Measurements from ENCODE around the gene CNTN6. TPM values are rescaled to one million over a fixed set of nuclear protein-coding genes. Genes with fewer than 3 reads are reported as not detected.

CNTN6 gene
- total RNA-seq, 1 experiment from 2014 or later: not detected

DNA sequence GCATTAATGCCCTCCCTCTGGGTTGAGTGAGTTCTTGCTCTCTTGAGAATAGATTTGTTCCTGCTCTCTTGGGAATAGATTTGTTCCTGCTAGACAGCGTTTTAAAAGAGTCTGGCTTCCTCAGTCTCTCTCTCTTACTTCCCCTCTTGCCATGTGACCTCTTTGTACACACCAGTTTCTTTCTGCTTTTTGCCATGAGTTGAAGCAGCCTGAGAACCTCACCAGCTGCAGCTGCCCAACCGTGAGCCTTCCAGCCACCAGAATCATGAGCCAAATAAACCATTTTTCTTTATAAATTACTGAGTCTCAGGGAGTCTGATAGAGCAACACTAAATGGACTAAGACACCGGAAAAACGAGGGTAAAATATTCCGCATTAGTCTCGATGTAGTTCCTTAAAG, 253.6 kb downstream of the CNTN6 start (continued):
- TF ChIP-seq, protein P1, sequence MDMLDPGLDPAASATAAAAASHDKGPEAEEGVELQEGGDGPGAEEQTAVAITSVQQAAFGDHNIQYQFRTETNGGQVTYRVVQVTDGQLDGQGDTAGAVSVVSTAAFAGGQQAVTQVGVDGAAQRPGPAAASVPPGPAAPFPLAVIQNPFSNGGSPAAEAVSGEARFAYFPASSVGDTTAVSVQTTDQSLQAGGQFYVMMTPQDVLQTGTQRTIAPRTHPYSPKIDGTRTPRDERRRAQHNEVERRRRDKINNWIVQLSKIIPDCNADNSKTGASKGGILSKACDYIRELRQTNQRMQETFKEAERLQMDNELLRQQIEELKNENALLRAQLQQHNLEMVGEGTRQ (CRISPR knock-in tag; IDR thresholded peaks at IDR 0.05): no peak
- TF ChIP-seq ZNF263 (CRISPR knock-in tag; IDR thresholded peaks at IDR 0.05; ENCODE audit: low read depth) (no peak), SMAD3 (CRISPR knock-in tag; IDR thresholded peaks at IDR 0.05; ENCODE audit: borderline replicate concordance) (no peak), NR1H2 (CRISPR knock-in tag; IDR thresholded peaks at IDR 0.05) (no peak), HMGA2 (CRISPR knock-in tag; IDR thresholded peaks at IDR 0.05) (no peak), RORB (CRISPR knock-in tag; IDR thresholded peaks at IDR 0.05) (no peak), GABPB1 (CRISPR knock-in tag; IDR thresholded peaks at IDR 0.05) (no peak)
- TF ChIP-seq, protein P2, sequence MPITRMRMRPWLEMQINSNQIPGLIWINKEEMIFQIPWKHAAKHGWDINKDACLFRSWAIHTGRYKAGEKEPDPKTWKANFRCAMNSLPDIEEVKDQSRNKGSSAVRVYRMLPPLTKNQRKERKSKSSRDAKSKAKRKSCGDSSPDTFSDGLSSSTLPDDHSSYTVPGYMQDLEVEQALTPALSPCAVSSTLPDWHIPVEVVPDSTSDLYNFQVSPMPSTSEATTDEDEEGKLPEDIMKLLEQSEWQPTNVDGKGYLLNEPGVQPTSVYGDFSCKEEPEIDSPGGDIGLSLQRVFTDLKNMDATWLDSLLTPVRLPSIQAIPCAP (CRISPR knock-in tag; IDR thresholded peaks at IDR 0.05): no peak

DNA sequence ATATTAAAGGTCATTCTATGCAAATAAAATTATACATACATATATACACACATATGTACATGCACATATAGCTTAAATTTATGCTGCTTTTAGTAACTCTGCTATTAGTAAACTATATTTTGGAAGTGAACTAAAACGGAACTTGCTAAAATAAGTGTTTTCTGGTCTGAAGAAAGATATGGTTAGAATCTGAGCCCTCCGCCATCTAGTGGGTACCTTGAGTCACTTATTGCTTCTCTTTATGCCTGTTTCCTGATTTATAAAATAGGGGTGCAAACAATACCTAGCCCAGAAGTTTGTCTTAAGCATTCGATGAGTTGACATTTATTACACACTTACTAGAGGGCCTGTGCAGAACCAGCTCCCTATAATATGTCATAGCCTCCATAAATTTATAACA, 255.7 kb downstream of the CNTN6 start:
- Mint-ChIP-seq H3K36me3 (peaks cover 53% of the 10 kb centered on the region), H3K9me3 (peaks cover 74% of the 10 kb centered on the region), H3K4me3 (no peak overlapping the region), H3K27me3 (ENCODE audit: low read depth) (peaks cover 7% of the 10 kb centered on the region), H3K4me1 (no peaks in the 10 kb centered on the region), H3K27ac (no peak overlapping the region)
- ChIA-PET POLR2A (no interaction called here), CTCF (no interaction called here)
- no peak for DNase-seq (ENCODE audit: low spot score)
- ATAC-seq: no peak
- TF ChIP-seq, protein P3, sequence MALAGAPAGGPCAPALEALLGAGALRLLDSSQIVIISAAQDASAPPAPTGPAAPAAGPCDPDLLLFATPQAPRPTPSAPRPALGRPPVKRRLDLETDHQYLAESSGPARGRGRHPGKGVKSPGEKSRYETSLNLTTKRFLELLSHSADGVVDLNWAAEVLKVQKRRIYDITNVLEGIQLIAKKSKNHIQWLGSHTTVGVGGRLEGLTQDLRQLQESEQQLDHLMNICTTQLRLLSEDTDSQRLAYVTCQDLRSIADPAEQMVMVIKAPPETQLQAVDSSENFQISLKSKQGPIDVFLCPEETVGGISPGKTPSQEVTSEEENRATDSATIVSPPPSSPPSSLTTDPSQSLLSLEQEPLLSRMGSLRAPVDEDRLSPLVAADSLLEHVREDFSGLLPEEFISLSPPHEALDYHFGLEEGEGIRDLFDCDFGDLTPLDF (CRISPR knock-in tag; IDR thresholded peaks at IDR 0.05): no peak
- TF ChIP-seq, protein P1 (CRISPR knock-in tag; IDR thresholded peaks at IDR 0.05): no peak
- TF ChIP-seq, protein P4, sequence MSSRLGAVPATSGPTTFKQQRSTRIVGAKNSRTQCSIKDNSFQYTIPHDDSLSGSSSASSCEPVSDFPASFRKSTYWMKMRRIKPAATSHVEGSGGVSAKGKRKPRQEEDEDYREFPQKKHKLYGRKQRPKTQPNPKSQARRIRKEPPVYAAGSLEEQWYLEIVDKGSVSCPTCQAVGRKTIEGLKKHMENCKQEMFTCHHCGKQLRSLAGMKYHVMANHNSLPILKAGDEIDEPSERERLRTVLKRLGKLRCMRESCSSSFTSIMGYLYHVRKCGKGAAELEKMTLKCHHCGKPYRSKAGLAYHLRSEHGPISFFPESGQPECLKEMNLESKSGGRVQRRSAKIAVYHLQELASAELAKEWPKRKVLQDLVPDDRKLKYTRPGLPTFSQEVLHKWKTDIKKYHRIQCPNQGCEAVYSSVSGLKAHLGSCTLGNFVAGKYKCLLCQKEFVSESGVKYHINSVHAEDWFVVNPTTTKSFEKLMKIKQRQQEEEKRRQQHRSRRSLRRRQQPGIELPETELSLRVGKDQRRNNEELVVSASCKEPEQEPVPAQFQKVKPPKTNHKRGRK (CRISPR knock-in tag; IDR thresholded peaks at IDR 0.05; ENCODE audit: borderline replicate concordance): no peak
- TF ChIP-seq SMAD3 (CRISPR knock-in tag; IDR thresholded peaks at IDR 0.05; ENCODE audit: borderline replicate concordance) (no peak), RELA (CRISPR knock-in tag; IDR thresholded peaks at IDR 0.05; ENCODE audit: borderline replicate concordance) (no peak), EMX1 (CRISPR knock-in tag; IDR thresholded peaks at IDR 0.05) (no peak), CREM (CRISPR knock-in tag; IDR thresholded peaks at IDR 0.05) (no peak), CBFB (CRISPR knock-in tag; IDR thresholded peaks at IDR 0.05; ENCODE audit: low read depth) (no peak), NFATC4 (CRISPR knock-in tag; IDR thresholded peaks at IDR 0.05) (no peak)
- TF ChIP-seq, protein P5, sequence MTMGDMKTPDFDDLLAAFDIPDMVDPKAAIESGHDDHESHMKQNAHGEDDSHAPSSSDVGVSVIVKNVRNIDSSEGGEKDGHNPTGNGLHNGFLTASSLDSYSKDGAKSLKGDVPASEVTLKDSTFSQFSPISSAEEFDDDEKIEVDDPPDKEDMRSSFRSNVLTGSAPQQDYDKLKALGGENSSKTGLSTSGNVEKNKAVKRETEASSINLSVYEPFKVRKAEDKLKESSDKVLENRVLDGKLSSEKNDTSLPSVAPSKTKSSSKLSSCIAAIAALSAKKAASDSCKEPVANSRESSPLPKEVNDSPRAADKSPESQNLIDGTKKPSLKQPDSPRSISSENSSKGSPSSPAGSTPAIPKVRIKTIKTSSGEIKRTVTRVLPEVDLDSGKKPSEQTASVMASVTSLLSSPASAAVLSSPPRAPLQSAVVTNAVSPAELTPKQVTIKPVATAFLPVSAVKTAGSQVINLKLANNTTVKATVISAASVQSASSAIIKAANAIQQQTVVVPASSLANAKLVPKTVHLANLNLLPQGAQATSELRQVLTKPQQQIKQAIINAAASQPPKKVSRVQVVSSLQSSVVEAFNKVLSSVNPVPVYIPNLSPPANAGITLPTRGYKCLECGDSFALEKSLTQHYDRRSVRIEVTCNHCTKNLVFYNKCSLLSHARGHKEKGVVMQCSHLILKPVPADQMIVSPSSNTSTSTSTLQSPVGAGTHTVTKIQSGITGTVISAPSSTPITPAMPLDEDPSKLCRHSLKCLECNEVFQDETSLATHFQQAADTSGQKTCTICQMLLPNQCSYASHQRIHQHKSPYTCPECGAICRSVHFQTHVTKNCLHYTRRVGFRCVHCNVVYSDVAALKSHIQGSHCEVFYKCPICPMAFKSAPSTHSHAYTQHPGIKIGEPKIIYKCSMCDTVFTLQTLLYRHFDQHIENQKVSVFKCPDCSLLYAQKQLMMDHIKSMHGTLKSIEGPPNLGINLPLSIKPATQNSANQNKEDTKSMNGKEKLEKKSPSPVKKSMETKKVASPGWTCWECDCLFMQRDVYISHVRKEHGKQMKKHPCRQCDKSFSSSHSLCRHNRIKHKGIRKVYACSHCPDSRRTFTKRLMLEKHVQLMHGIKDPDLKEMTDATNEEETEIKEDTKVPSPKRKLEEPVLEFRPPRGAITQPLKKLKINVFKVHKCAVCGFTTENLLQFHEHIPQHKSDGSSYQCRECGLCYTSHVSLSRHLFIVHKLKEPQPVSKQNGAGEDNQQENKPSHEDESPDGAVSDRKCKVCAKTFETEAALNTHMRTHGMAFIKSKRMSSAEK (CRISPR knock-in tag; IDR thresholded peaks at IDR 0.05; ENCODE audit: borderline replicate concordance): no peak
- TF ChIP-seq, protein P6, sequence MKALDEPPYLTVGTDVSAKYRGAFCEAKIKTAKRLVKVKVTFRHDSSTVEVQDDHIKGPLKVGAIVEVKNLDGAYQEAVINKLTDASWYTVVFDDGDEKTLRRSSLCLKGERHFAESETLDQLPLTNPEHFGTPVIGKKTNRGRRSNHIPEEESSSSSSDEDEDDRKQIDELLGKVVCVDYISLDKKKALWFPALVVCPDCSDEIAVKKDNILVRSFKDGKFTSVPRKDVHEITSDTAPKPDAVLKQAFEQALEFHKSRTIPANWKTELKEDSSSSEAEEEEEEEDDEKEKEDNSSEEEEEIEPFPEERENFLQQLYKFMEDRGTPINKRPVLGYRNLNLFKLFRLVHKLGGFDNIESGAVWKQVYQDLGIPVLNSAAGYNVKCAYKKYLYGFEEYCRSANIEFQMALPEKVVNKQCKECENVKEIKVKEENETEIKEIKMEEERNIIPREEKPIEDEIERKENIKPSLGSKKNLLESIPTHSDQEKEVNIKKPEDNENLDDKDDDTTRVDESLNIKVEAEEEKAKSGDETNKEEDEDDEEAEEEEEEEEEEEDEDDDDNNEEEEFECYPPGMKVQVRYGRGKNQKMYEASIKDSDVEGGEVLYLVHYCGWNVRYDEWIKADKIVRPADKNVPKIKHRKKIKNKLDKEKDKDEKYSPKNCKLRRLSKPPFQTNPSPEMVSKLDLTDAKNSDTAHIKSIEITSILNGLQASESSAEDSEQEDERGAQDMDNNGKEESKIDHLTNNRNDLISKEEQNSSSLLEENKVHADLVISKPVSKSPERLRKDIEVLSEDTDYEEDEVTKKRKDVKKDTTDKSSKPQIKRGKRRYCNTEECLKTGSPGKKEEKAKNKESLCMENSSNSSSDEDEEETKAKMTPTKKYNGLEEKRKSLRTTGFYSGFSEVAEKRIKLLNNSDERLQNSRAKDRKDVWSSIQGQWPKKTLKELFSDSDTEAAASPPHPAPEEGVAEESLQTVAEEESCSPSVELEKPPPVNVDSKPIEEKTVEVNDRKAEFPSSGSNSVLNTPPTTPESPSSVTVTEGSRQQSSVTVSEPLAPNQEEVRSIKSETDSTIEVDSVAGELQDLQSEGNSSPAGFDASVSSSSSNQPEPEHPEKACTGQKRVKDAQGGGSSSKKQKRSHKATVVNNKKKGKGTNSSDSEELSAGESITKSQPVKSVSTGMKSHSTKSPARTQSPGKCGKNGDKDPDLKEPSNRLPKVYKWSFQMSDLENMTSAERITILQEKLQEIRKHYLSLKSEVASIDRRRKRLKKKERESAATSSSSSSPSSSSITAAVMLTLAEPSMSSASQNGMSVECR (CRISPR knock-in tag; IDR thresholded peaks at IDR 0.05; ENCODE audit: borderline replicate concordance): no peak
- TF ChIP-seq, protein P7, sequence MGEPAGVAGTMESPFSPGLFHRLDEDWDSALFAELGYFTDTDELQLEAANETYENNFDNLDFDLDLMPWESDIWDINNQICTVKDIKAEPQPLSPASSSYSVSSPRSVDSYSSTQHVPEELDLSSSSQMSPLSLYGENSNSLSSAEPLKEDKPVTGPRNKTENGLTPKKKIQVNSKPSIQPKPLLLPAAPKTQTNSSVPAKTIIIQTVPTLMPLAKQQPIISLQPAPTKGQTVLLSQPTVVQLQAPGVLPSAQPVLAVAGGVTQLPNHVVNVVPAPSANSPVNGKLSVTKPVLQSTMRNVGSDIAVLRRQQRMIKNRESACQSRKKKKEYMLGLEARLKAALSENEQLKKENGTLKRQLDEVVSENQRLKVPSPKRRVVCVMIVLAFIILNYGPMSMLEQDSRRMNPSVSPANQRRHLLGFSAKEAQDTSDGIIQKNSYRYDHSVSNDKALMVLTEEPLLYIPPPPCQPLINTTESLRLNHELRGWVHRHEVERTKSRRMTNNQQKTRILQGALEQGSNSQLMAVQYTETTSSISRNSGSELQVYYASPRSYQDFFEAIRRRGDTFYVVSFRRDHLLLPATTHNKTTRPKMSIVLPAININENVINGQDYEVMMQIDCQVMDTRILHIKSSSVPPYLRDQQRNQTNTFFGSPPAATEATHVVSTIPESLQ (CRISPR knock-in tag; IDR thresholded peaks at IDR 0.05): no peak
- TF ChIP-seq, protein P8, sequence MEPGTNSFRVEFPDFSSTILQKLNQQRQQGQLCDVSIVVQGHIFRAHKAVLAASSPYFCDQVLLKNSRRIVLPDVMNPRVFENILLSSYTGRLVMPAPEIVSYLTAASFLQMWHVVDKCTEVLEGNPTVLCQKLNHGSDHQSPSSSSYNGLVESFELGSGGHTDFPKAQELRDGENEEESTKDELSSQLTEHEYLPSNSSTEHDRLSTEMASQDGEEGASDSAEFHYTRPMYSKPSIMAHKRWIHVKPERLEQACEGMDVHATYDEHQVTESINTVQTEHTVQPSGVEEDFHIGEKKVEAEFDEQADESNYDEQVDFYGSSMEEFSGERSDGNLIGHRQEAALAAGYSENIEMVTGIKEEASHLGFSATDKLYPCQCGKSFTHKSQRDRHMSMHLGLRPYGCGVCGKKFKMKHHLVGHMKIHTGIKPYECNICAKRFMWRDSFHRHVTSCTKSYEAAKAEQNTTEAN (CRISPR knock-in tag; IDR thresholded peaks at IDR 0.05): no peak
